Ectodermal cell (in vitro differentiated cells): Measurements from ENCODE around the gene RPS5.
A peak's percentile ranks its signal among the peaks of the same experiment; 100 is the strongest.
"Not testable (repeated sequence)": the region's sequence is repeated elsewhere in the genome, so short reads cannot be mapped to it uniquely, and the experiment has no call there.

Source experiments
- H3K27ac ChIP-seq: 2 replicates; pipeline ENCODE4 v1.7.0; 2013; ENCODE audit warnings: mild to moderate bottlenecking, low read depth, low read length; ENCODE audit not compliant: insufficient read depth, poor library complexity, severe bottlenecking
- H3K27me3 ChIP-seq: 2 replicates; pipeline ENCODE4 v1.7.0; 2013; ENCODE audit warnings: mild to moderate bottlenecking, low read length; ENCODE audit not compliant: insufficient read depth, control insufficient read depth, poor library complexity, severe bottlenecking
- H3K36me3 ChIP-seq: one replicate; pipeline ENCODE4 v1.7.0; 2013; ENCODE audit warnings: low read length; ENCODE audit not compliant: control insufficient read depth, insufficient read depth
- H3K4me1 ChIP-seq: one replicate; pipeline ENCODE4 v1.7.0; 2013; ENCODE audit warnings: low read length; ENCODE audit not compliant: control insufficient read depth, insufficient read depth
- H3K4me3 ChIP-seq: 2 replicates; pipeline ENCODE4 v1.7.0; 2013; ENCODE audit warnings: low read depth, low read length, control low read depth; ENCODE audit not compliant: insufficient read depth
- H3K9me3 ChIP-seq: 2 replicates; pipeline ENCODE4 v1.7.0; 2013; ENCODE audit warnings: mild to moderate bottlenecking, low read length, moderate library complexity; ENCODE audit not compliant: control insufficient read depth
- WGBS, 2 experiments: methylation state at CpG; one replicate each; pipeline ENCODE4 v1.1.7; 2013; ENCODE audit warnings: missing lambda C conversion rate in 2 of 2; 5-methylcytosine and 5-hydroxymethylcytosine counted together

Gene RPS5

DNA sequence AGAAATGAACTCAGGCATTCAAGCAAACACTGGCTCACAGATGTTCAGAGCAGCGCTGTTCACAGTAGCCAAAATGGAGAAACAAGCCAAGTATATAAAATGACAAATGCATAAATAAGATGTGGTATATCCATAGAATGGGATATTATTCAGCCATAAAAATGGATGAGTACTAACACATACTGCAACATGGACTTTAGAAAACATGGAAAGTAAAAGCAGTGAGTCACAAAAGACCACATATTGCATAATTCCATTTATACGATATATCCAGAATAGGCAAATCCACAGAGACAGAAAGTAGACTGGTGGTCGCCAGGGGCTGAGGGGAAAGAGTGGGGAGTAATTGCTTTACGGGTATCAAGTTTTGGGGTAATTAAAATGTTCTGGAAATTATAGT lies 12.9 kb upstream of the RPS5 start:
- WGBS, 2 experiments, result 96 to 98% methylated on average over 3 to 4 of the region's 4 CpGs
- Histone ChIP-seq H3K4me3 (no peak overlapping the region), H3K36me3 (no peaks in the 10 kb centered on the region), H3K27ac (no peak overlapping the region), H3K4me1 (no peaks in the 10 kb centered on the region), H3K27me3 (no peaks in the 10 kb centered on the region), H3K9me3 (no peaks in the 10 kb centered on the region)

- 78 to 90% methylated on average over 7 of the region's 7 CpGs for WGBS, 2 experiments
- not testable (repeated sequence) for H3K27me3 ChIP-seq, H3K36me3 ChIP-seq, H3K27ac ChIP-seq, H3K9me3 ChIP-seq, H3K4me3 ChIP-seq
- H3K4me1 ChIP-seq, result peaks cover 10% of the 10 kb centered on the region
These were observed 10.3 kb upstream of the RPS5 start for GRCh38 chr19:58376724-58377123.

DNA sequence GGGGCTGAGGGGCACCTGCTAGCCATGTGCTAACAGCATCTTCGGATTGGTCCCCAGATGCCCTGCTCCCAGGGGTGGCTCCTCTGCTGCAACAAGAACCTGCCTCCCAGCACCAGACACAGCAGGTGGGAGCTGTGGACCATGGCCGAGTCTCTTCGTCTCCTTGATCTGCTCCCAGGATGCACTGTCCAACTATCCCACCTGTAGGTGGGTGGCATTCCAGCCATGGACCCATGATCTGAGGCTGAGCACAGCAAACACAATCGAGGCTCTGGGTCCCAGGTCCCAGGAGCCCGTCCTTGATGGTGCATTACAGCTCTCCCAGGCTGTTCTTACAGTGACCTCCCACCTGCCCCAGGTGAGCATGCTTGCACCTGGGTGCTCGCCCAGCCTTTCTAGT lies 7.8 kb upstream of the RPS5 start:
- Histone ChIP-seq H3K4me1 (peaks cover 11% of the 10 kb centered on the region), H3K9me3 (no peaks in the 10 kb centered on the region), H3K4me3 (no peak overlapping the region), H3K27ac (no peak overlapping the region), H3K27me3 (no peaks in the 10 kb centered on the region), H3K36me3 (no peaks in the 10 kb centered on the region)
- 92% methylated on average over 6 of the region's 6 CpGs for WGBS, 2 experiments

GRCh38 chr19:58380037-58380661 lies 6.9 kb upstream of the RPS5 start:
- Histone ChIP-seq H3K4me1 (peaks cover 11% of the 10 kb centered on the region), H3K27me3 (no peaks in the 10 kb centered on the region), H3K4me3 (peak overlapping the region; percentile 67), H3K36me3 (no peaks in the 10 kb centered on the region), H3K9me3 (no peaks in the 10 kb centered on the region), H3K27ac (peak overlapping the region; percentile 0)
- 11 to 13% methylated on average over 24 of the region's 24 CpGs for WGBS, 2 experiments

GRCh38 chr19:58380662-58381459 lies 6.2 kb upstream of the RPS5 start, which contains the start of gene ZNF837:
TSS of gene ZNF837 (minus strand) at chr19:58381030. CDS start at chr19:58369332, 11,698 bp downstream.
- Histone ChIP-seq H3K27ac (peak within 1 kb of the TSS; percentile 0), H3K36me3 (no peaks in the 10 kb centered on the region), H3K9me3 (no peaks in the 10 kb centered on the region), H3K4me3 (peak within 1 kb of the TSS; percentile 67), H3K27me3 (no peaks in the 10 kb centered on the region), H3K4me1 (peaks cover 16% of the 10 kb centered on the region)
- 0% methylated on average over 83 of the region's 83 CpGs for WGBS, 2 experiments

DNA sequence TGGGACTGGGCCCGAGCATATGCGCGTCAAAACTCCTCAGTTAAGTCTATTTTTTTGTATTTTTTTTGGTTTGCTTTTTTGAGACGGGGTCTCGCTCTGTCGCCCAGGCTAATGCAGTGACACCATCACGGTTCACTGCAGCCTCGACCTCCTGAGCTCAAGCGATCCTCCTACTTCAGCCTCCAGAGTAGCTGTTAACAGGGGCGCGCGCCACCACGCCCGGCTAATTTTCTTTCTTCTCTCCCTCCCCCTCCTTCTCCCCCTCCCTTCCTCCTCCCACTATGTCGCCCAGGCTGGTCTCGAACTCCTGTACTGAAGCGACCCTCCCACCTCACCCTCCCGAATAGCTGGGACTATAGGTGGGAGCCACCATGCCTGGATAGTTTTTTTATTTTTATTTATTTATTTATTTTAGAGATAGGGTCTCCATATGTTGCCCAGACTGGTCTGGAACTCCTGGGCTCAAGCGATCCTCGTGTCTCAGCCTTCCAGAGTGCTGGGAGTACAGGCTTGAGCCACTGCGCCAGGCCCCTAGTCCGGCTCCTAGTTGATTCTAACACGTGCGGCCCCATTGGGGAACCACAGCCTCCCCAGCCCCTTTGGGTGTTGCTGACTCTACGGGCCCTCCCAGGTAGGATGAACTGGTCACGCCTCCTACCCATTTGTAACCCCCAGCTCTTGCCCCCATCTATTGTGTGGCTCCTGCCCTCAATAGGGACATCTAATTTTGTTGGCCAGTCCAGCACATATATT lies 5.4 kb upstream of the RPS5 start:
- Histone ChIP-seq H3K9me3 (no peaks in the 10 kb centered on the region), H3K36me3 (no peaks in the 10 kb centered on the region), H3K4me3 (peak overlapping the region; percentile 67), H3K4me1 (peaks cover 19% of the 10 kb centered on the region), H3K27me3 (no peaks in the 10 kb centered on the region), H3K27ac (no peak overlapping the region)
- WGBS, 2 experiments, result 44 to 49% methylated on average over 22 to 25 of the region's 26 CpGs

GRCh38 chr19:58382997-58383603 lies 4.0 kb upstream of the RPS5 start:
- Histone ChIP-seq H3K36me3 (no peaks in the 10 kb centered on the region), H3K27me3 (no peaks in the 10 kb centered on the region), H3K4me3 (no peak overlapping the region), H3K4me1 (peaks cover 24% of the 10 kb centered on the region), H3K9me3 (no peaks in the 10 kb centered on the region), H3K27ac (no peak overlapping the region)
- WGBS, 2 experiments, result 94% methylated on average over 6 of the region's 6 CpGs

- WGBS, 2 experiments, result 88 to 91% methylated on average over 9 of the region's 9 CpGs
- Histone ChIP-seq H3K36me3 (peaks cover 9% of the 10 kb centered on the region), H3K4me1 (peaks cover 25% of the 10 kb centered on the region), H3K27me3 (no peaks in the 10 kb centered on the region), H3K4me3 (peak overlapping the region; percentile 96), H3K27ac (no peak overlapping the region), H3K9me3 (no peaks in the 10 kb centered on the region)
These were observed 1.7 kb upstream of the RPS5 start for GRCh38 chr19:58385313-58385890.

DNA sequence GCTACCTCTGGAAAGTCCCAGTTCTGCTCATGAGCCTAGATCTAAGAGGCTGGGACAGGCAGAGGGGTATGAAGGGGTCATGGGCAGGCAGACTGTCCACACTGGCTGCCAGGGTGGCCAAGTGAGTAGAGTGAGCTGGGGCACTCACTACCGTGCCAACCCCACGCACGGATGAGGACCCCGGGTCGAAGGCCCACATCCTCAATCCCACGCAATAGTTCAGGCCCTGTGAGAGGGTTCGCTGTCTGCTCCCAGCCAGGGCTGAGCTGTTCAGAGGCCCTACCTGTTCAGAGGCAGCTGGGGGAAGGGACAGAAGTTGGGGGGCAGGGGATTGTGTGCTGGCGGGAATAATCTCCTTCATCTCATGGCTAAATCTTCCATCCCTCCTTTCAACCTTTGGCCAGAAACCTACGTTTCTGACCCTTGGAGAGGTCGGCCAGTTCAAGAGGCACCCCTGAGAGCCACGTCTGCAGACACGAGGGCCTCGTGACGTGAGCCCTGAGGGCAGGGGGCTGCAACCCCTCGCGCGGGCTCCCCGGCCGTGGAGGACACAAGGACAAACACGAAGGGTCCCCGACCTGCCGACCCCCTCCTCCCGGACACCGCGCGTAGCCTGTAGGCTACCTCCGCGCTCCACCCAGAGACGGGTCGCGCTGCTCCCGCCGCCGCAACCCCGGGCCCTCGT lies 1.0 kb upstream of the RPS5 start:
- Histone ChIP-seq H3K9me3 (no peaks in the 10 kb centered on the region), H3K36me3 (peaks cover 14% of the 10 kb centered on the region), H3K27me3 (no peaks in the 10 kb centered on the region), H3K4me1 (peaks cover 25% of the 10 kb centered on the region), H3K27ac (peak overlapping the region; percentile 97), H3K4me3 (peak overlapping the region; percentile 96)
- 16 to 18% methylated on average over 36 of the region's 36 CpGs for WGBS, 2 experiments
